Activated CD4-positive, alpha-beta T cell treated with anti-CD3 and anti-CD28 coated beads, Interleukin-2, amount 10 ng/mL, durations not matched to agents 7 days and 5 days (primary cell): Measurements from ENCODE around the gene SNAP47. TPM values are rescaled to one million over a fixed set of nuclear protein-coding genes. Genes with fewer than 3 reads are reported as not detected.

Experiments used
- CTCF ChIA-PET: fragments of 350-600 bp; sonication (Branson Sonifier 250); formaldehyde crosslinking; loops from one replicate; lab custom pipeline; 2021; ENCODE audit warnings: antibody characterized with exemption; lab: Charles Lee
- POLR2A ChIA-PET: fragments of 350-600 bp; sonication (Branson Sonifier 250); formaldehyde crosslinking; loops from one replicate; lab custom pipeline; 2021; ENCODE audit warnings: antibody characterized with exemption; lab: Charles Lee
- DNase-seq: peaks from one replicate; pipeline ENCODE4 v3.0.0-alpha.2; 2020
- H3K27ac Mint-ChIP-seq: one replicate; pipeline ENCODE4 v1.8.0; 2021; ENCODE audit warnings: mild to moderate bottlenecking, moderate library complexity, mixed read lengths
- H3K27me3 Mint-ChIP-seq: one replicate; pipeline ENCODE4 v1.8.0; 2021; ENCODE audit warnings: mixed read lengths
- H3K36me3 Mint-ChIP-seq: one replicate; pipeline ENCODE4 v1.8.0; 2021; ENCODE audit warnings: low read depth, mixed read lengths
- H3K4me1 Mint-ChIP-seq: one replicate; pipeline ENCODE4 v1.8.0; 2021; ENCODE audit warnings: mixed read lengths
- H3K4me3 Mint-ChIP-seq: one replicate; pipeline ENCODE4 v1.8.0; 2021; ENCODE audit warnings: mild to moderate bottlenecking, moderate library complexity, mixed read lengths
- H3K9me3 Mint-ChIP-seq: one replicate; pipeline ENCODE4 v1.8.0; 2021; ENCODE audit warnings: mixed read lengths
- total RNA-seq, 2 experiments: library from RNA; stranded (reverse); gene quantifications; one replicate each; pipeline ENCODE4 v1.2.3, GENCODE V29; 2021

Gene SNAP47
- total RNA-seq, 2 experiments from 2014 or later, result 30.3 TPM

- Mint-ChIP-seq H3K27ac (no peak overlapping the region), H3K4me3 (no peak overlapping the region), H3K9me3 (no peaks in the 10 kb centered on the region), H3K4me1 (peaks cover 38% of the 10 kb centered on the region), H3K27me3 (no peaks in the 10 kb centered on the region), H3K36me3 (peaks cover 18% of the 10 kb centered on the region)
- ChIA-PET CTCF (interaction anchor here (1.6 to 2.1 kb wide), 2 partner anchors 10 to 13 kb away, joined by 6 to 7 read pairs; no protein-coding TSS in a partner anchor), POLR2A (no interaction called here)
- DNase-seq, result no peak
Observed at GRCh38 chr1:227775841-227776240, 40.6 kb downstream of the SNAP47 start.

- Mint-ChIP-seq H3K36me3 (peaks cover 18% of the 10 kb centered on the region), H3K27me3 (no peaks in the 10 kb centered on the region), H3K4me1 (peaks cover 36% of the 10 kb centered on the region), H3K9me3 (no peaks in the 10 kb centered on the region), H3K27ac (no peak overlapping the region), H3K4me3 (no peak overlapping the region)
- ChIA-PET POLR2A (no interaction called here), CTCF (interaction anchor here (1.6 to 2.1 kb wide), 2 partner anchors 10 to 13 kb away, joined by 6 to 7 read pairs; no protein-coding TSS in a partner anchor)
- no peak for DNase-seq
Observed at GRCh38 chr1:227776331-227776771, 41.1 kb downstream of the SNAP47 start.

- Mint-ChIP-seq H3K36me3 (peaks cover 20% of the 10 kb centered on the region), H3K4me3 (no peak overlapping the region), H3K27me3 (no peaks in the 10 kb centered on the region), H3K4me1 (peaks cover 32% of the 10 kb centered on the region), H3K27ac (no peak overlapping the region), H3K9me3 (no peaks in the 10 kb centered on the region)
- ChIA-PET POLR2A (no interaction called here), CTCF (interaction anchor here (0.6 kb wide), 1 partner anchor 200 kb away, joined by 3 read pairs; no protein-coding TSS in a partner anchor)
- DNase-seq, result no peak
Observed at GRCh38 chr1:227777156-227777555, 41.9 kb downstream of the SNAP47 start.

- Mint-ChIP-seq H3K4me3 (no peak overlapping the region), H3K9me3 (no peaks in the 10 kb centered on the region), H3K27me3 (no peaks in the 10 kb centered on the region), H3K27ac (no peak overlapping the region), H3K36me3 (peaks cover 20% of the 10 kb centered on the region), H3K4me1 (peaks cover 27% of the 10 kb centered on the region)
- POLR2A ChIA-PET, result no interaction called here
- no peak for DNase-seq
- CTCF ChIA-PET, result interaction anchor here (0.6 kb wide), 1 partner anchor 201 kb away, joined by 3 read pairs; no protein-coding TSS in a partner anchor
Observed at GRCh38 chr1:227777646-227778045, 42.4 kb downstream of the SNAP47 start.

- CTCF ChIA-PET, result interaction anchor here (1.2 to 2.3 kb wide), 3 partner anchors 12 to 167 kb away, joined by 3 to 8 read pairs (median 3); no protein-coding TSS in a partner anchor
- no peaks in the 10 kb centered on the region for H3K27me3 Mint-ChIP-seq
- peaks cover 21% of the 10 kb centered on the region for H3K4me1 Mint-ChIP-seq
- H3K36me3 Mint-ChIP-seq, result peaks cover 20% of the 10 kb centered on the region
- POLR2A ChIA-PET, result no interaction called here
- H3K9me3 Mint-ChIP-seq, result no peaks in the 10 kb centered on the region
- no peak for DNase-seq
- H3K27ac Mint-ChIP-seq, result no peak overlapping the region
- no peak overlapping the region for H3K4me3 Mint-ChIP-seq
Observed at GRCh38 chr1:227778401-227778947, 43.2 kb downstream of the SNAP47 start.

- Mint-ChIP-seq H3K4me1 (peaks cover 15% of the 10 kb centered on the region), H3K4me3 (no peak overlapping the region), H3K27me3 (no peaks in the 10 kb centered on the region), H3K9me3 (no peaks in the 10 kb centered on the region), H3K27ac (no peak overlapping the region), H3K36me3 (peaks cover 15% of the 10 kb centered on the region)
- ChIA-PET CTCF (interaction anchor here (1.2 to 2.3 kb wide), 3 partner anchors 13 to 166 kb away, joined by 3 to 8 read pairs (median 3); no protein-coding TSS in a partner anchor), POLR2A (no interaction called here)
- no peak for DNase-seq
Observed at GRCh38 chr1:227779021-227779441, 43.8 kb downstream of the SNAP47 start.

- Mint-ChIP-seq H3K27me3 (no peaks in the 10 kb centered on the region), H3K36me3 (peaks cover 10% of the 10 kb centered on the region), H3K4me1 (peaks cover 8% of the 10 kb centered on the region), H3K4me3 (no peak overlapping the region), H3K27ac (no peak overlapping the region), H3K9me3 (no peaks in the 10 kb centered on the region)
- POLR2A ChIA-PET, result no interaction called here
- CTCF ChIA-PET, result interaction anchor here (1.2 to 2.3 kb wide), 3 partner anchors 14 to 166 kb away, joined by 3 to 8 read pairs (median 3); no protein-coding TSS in a partner anchor
- DNase-seq, result no peak
Observed at GRCh38 chr1:227779685-227780084, 44.5 kb downstream of the SNAP47 start.

GRCh38 chr1:227780101-227781044 is 45.1 kb downstream of the SNAP47 start:
- Mint-ChIP-seq H3K9me3 (no peaks in the 10 kb centered on the region), H3K36me3 (peaks cover 10% of the 10 kb centered on the region), H3K27ac (no peak overlapping the region), H3K4me1 (peaks cover 2% of the 10 kb centered on the region), H3K27me3 (no peaks in the 10 kb centered on the region), H3K4me3 (no peak overlapping the region)
- POLR2A ChIA-PET, result no interaction called here
- no peak for DNase-seq
- CTCF ChIA-PET, result interaction anchor here (1.3 to 2.3 kb wide), 2 partner anchors 14 kb away, joined by 4 to 8 read pairs; no protein-coding TSS in a partner anchor

GRCh38 chr1:227781314-227781930 is 46.2 kb downstream of the SNAP47 start:
- DNase-seq, result no peak
- peaks cover 4% of the 10 kb centered on the region for H3K27me3 Mint-ChIP-seq
- H3K9me3 Mint-ChIP-seq, result no peaks in the 10 kb centered on the region
- H3K4me3 Mint-ChIP-seq, result no peak overlapping the region
- peaks cover 5% of the 10 kb centered on the region for H3K36me3 Mint-ChIP-seq
- no peak overlapping the region for H3K27ac Mint-ChIP-seq
- H3K4me1 Mint-ChIP-seq, result peaks cover 5% of the 10 kb centered on the region
- POLR2A ChIA-PET, result no interaction called here
- CTCF ChIA-PET, result interaction anchor here (1.3 kb wide), 1 partner anchor 15 kb away, joined by 4 read pairs; no protein-coding TSS in a partner anchor

- H3K36me3 Mint-ChIP-seq, result peaks cover 5% of the 10 kb centered on the region
- H3K4me3 Mint-ChIP-seq, result no peak overlapping the region
- peaks cover 11% of the 10 kb centered on the region for H3K4me1 Mint-ChIP-seq
- H3K9me3 Mint-ChIP-seq, result no peaks in the 10 kb centered on the region
- peaks cover 4% of the 10 kb centered on the region for H3K27me3 Mint-ChIP-seq
- H3K27ac Mint-ChIP-seq, result no peak overlapping the region
- ChIA-PET POLR2A (no interaction called here), CTCF (interaction anchor here (1.3 kb wide), 1 partner anchor 16 kb away, joined by 4 read pairs; no protein-coding TSS in a partner anchor)
- DNase-seq, result no peak
Observed at GRCh38 chr1:227782226-227782625, 47.0 kb downstream of the SNAP47 start.

GRCh38 chr1:227785094-227785804 is 50.0 kb downstream of the SNAP47 start:
- Mint-ChIP-seq H3K36me3 (peaks cover 5% of the 10 kb centered on the region), H3K27me3 (peaks cover 4% of the 10 kb centered on the region), H3K9me3 (no peaks in the 10 kb centered on the region), H3K4me1 (peaks cover 15% of the 10 kb centered on the region), H3K27ac (no peak overlapping the region), H3K4me3 (no peak overlapping the region)
- no peak for DNase-seq
- CTCF ChIA-PET, result interaction anchor here (1.0 kb wide), 1 partner anchor 23 kb away, joined by 3 read pairs; no protein-coding TSS in a partner anchor
- POLR2A ChIA-PET, result no interaction called here
